ENCODE data around the gene TRPM5. TPM values are rescaled to one million over a fixed set of nuclear protein-coding genes. Genes with fewer than 3 reads are reported as not detected.

Gene TRPM5
- total and polyA plus RNA-seq, 2 of the 8 experiments (the other 6 are each of a cell fraction or from before 2014, with no cell fraction given), result 0.02 TPM; not detected in 1

DNA sequence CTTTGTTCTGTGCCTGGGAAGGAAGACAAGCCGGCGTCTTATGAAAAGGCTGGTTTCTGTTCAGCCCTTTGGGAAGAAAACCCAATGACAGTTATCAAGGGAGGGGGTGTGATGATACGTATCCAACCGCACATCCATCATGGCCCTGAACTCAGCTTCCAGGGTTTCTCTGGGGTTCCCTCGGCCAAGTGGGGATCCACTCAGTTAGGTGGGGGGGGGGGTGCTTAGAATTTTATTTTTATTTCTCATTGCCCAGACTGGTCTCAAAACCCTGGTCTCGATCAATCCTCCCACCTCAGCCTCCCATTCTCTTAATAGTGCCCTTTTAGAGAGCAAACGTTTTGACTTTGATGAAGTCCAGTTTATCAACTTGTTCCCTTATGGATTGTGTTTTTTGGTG is 26.2 kb upstream of the TRPM5 start (continued):
- TF ChIP-seq, protein P1, sequence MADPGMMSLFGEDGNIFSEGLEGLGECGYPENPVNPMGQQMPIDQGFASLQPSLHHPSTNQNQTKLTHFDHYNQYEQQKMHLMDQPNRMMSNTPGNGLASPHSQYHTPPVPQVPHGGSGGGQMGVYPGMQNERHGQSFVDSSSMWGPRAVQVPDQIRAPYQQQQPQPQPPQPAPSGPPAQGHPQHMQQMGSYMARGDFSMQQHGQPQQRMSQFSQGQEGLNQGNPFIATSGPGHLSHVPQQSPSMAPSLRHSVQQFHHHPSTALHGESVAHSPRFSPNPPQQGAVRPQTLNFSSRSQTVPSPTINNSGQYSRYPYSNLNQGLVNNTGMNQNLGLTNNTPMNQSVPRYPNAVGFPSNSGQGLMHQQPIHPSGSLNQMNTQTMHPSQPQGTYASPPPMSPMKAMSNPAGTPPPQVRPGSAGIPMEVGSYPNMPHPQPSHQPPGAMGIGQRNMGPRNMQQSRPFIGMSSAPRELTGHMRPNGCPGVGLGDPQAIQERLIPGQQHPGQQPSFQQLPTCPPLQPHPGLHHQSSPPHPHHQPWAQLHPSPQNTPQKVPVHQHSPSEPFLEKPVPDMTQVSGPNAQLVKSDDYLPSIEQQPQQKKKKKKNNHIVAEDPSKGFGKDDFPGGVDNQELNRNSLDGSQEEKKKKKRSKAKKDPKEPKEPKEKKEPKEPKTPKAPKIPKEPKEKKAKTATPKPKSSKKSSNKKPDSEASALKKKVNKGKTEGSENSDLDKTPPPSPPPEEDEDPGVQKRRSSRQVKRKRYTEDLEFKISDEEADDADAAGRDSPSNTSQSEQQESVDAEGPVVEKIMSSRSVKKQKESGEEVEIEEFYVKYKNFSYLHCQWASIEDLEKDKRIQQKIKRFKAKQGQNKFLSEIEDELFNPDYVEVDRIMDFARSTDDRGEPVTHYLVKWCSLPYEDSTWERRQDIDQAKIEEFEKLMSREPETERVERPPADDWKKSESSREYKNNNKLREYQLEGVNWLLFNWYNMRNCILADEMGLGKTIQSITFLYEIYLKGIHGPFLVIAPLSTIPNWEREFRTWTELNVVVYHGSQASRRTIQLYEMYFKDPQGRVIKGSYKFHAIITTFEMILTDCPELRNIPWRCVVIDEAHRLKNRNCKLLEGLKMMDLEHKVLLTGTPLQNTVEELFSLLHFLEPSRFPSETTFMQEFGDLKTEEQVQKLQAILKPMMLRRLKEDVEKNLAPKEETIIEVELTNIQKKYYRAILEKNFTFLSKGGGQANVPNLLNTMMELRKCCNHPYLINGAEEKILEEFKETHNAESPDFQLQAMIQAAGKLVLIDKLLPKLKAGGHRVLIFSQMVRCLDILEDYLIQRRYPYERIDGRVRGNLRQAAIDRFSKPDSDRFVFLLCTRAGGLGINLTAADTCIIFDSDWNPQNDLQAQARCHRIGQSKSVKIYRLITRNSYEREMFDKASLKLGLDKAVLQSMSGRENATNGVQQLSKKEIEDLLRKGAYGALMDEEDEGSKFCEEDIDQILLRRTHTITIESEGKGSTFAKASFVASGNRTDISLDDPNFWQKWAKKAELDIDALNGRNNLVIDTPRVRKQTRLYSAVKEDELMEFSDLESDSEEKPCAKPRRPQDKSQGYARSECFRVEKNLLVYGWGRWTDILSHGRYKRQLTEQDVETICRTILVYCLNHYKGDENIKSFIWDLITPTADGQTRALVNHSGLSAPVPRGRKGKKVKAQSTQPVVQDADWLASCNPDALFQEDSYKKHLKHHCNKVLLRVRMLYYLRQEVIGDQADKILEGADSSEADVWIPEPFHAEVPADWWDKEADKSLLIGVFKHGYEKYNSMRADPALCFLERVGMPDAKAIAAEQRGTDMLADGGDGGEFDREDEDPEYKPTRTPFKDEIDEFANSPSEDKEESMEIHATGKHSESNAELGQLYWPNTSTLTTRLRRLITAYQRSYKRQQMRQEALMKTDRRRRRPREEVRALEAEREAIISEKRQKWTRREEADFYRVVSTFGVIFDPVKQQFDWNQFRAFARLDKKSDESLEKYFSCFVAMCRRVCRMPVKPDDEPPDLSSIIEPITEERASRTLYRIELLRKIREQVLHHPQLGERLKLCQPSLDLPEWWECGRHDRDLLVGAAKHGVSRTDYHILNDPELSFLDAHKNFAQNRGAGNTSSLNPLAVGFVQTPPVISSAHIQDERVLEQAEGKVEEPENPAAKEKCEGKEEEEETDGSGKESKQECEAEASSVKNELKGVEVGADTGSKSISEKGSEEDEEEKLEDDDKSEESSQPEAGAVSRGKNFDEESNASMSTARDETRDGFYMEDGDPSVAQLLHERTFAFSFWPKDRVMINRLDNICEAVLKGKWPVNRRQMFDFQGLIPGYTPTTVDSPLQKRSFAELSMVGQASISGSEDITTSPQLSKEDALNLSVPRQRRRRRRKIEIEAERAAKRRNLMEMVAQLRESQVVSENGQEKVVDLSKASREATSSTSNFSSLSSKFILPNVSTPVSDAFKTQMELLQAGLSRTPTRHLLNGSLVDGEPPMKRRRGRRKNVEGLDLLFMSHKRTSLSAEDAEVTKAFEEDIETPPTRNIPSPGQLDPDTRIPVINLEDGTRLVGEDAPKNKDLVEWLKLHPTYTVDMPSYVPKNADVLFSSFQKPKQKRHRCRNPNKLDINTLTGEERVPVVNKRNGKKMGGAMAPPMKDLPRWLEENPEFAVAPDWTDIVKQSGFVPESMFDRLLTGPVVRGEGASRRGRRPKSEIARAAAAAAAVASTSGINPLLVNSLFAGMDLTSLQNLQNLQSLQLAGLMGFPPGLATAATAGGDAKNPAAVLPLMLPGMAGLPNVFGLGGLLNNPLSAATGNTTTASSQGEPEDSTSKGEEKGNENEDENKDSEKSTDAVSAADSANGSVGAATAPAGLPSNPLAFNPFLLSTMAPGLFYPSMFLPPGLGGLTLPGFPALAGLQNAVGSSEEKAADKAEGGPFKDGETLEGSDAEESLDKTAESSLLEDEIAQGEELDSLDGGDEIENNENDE (IDR thresholded peaks at IDR 0.05; ENCODE audit: insufficient replicate concordance, low read length), result no peak
- TF ChIP-seq SIRT6 (IDR thresholded peaks at IDR 0.05; ENCODE audit: low read length) (no peak), SP4 (IDR thresholded peaks at IDR 0.05; ENCODE audit: low read length) (no peak), BACH1 (IDR thresholded peaks at IDR 0.05; ENCODE audit: low read length) (no peak), FOSL1 (IDR thresholded peaks at IDR 0.05; ENCODE audit: insufficient read depth, low read depth, low read length) (no peak), CTBP2 (IDR thresholded peaks at IDR 0.05; ENCODE audit: borderline replicate concordance, insufficient read depth, insufficient read length, low read length) (no peak), POU5F1 (IDR thresholded peaks at IDR 0.05; ENCODE audit: low read depth, low read length) (no peak), RFX5 (IDR thresholded peaks at IDR 0.05; ENCODE audit: borderline replicate concordance, low read depth, low read length) (no peak), SIX5 (IDR thresholded peaks at IDR 0.05; ENCODE audit: low read depth, low read length) (no peak)
- TF ChIP-seq, protein P2, sequence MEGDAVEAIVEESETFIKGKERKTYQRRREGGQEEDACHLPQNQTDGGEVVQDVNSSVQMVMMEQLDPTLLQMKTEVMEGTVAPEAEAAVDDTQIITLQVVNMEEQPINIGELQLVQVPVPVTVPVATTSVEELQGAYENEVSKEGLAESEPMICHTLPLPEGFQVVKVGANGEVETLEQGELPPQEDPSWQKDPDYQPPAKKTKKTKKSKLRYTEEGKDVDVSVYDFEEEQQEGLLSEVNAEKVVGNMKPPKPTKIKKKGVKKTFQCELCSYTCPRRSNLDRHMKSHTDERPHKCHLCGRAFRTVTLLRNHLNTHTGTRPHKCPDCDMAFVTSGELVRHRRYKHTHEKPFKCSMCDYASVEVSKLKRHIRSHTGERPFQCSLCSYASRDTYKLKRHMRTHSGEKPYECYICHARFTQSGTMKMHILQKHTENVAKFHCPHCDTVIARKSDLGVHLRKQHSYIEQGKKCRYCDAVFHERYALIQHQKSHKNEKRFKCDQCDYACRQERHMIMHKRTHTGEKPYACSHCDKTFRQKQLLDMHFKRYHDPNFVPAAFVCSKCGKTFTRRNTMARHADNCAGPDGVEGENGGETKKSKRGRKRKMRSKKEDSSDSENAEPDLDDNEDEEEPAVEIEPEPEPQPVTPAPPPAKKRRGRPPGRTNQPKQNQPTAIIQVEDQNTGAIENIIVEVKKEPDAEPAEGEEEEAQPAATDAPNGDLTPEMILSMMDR (IDR thresholded peaks at IDR 0.05; ENCODE audit: control extremely low read depth in 1 of 3, insufficient read depth in 1 of 3, low read depth in 1 of 3, low read length in 3 of 3), result no peak

All from H1 (cell line).